Umbilical cord (tissue), 2 donors: ENCODE data around the gene BCAR3. TPM values are rescaled to one million over a fixed set of nuclear protein-coding genes. Genes with fewer than 3 reads are reported as not detected.
"Not testable (repeated sequence)": the region's sequence is repeated elsewhere in the genome, so short reads cannot be mapped to it uniquely, and the experiment has no call there.

Source experiments
- DNase-seq: peaks from one replicate; pipeline ENCODE4 v3.0.0-alpha.2; 2015; ENCODE audit warnings: low spot score
- total RNA-seq: library from RNA; depleted of rRNA; stranded (reverse); fragments of >200 nt; gene quantifications from one replicate; pipeline ENCODE4 v1.2.3, GENCODE V29; 2014; ENCODE audit warnings: low replicate concordance; ENCODE audit not compliant: insufficient read depth

BCAR3 gene
- total RNA-seq, 1 donor from 2014 or later = 17.6 TPM

DNA sequence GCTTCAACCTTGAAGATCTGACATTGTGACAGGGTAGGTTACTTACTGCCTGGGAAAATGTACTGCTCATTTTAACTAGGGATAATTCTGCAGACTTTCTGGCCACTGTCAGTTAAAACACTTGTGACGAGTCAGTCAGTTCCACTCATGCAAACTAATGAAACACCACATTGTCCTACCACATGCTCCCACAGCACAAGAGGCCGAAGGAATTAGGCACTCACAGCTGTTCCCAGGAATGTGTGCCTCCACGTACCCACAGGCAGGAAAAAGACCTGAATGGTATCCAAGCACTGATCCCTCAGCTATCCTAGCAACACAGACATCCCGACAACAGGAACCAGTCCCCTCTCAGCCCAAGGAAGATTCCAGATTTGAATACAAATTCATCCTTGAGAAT lies 12.3 kb downstream of the BCAR3 start:
- DNase-seq = peak; percentile 62

DNA sequence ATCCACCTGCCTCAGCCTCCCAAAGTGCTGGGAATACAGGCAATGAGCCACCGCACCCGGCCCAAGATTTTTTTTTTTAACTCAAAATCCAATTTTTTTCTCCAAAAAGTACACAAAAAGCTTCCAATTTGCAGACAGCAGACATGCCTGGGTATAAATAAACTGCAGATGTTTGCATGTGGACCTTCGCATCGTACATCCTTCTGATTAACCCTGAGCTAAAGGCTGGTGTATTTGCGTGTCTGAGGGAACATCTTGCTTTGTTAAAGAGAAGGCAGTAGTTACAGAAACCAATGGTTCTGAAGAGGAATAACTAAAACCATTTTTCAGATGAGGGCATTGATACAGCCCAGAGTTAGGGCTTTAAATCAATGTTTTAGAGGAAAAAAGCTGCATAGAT lies 12.7 kb downstream of the BCAR3 start:
- peak; percentile 38 for DNase-seq

DNA sequence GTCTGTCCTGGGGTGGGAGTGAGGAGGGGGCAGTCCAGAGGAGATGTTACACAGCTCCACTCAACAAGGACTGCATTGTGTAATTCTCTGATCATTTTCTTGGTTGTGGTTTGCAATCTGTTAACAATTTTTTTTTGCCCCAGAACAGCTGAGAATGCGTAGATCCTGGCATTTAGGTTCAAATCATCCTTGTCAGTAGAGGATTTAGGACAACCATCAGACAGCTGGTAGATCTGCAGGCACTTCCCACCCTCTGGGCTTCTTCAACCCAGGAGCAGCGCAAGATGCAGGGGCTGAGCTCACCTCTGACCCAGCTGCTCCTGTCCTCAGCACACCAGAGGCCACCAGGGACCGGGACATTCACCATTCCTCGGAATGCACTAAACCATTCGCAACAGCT lies 13.5 kb downstream of the BCAR3 start:
- DNase-seq = peak; percentile 88

DNA sequence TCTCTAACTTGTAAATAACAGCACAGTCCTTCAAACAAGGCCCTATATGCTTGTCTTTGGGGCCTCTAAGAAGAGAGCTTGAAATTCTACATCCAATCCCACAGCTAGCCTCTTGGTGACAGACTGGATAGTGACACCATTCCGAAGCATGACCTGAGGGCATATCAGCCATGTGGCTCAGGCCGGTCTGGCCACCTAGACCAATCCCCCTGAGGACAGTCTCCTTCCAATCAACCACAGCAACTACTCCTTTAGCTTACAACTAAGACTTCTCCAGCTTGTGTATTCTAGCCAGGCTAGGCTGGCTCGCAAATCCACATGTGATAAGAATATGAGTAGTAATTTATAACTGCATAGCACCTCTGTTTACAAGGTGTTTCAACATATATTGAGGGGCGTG lies 14.0 kb downstream of the BCAR3 start:
- DNase-seq = no peak

DNA sequence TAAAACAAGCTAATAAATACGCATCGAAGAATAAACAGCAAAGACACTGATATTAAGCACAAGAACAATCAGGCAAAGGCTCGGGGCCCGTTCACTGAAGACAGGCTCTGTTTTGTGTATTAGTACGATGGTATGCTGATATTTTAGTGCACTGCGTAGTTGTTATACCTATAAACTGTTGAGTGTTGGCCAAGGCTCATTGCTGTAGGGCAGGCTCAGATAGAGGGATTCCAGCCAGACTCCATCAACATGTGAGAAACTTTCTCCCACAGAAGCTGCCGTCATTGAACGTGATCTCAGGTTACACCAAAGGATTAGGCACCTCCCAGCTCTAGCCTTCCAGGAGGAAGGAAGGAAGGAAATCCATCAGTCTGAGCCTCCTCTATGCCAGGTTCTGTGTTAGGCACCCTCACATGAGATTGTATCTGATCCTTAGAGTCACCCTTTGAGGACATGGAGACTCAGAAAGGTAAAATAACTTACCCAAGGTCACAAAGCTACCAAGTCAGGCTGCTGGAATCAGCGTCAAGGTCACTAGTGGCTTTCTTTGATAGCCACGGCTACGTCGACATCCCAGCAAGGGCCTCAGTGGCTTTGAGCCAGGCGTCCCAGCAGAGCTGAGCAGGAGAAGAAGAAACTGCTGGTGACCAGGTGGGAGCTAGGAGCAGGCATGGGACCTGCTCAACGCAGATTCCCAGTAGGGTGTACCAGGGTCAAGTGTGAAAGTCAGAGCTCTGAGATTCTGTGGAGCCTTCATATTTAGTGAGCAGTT lies 14.8 kb downstream of the BCAR3 start:
- peak; percentile 56 for DNase-seq

DNA sequence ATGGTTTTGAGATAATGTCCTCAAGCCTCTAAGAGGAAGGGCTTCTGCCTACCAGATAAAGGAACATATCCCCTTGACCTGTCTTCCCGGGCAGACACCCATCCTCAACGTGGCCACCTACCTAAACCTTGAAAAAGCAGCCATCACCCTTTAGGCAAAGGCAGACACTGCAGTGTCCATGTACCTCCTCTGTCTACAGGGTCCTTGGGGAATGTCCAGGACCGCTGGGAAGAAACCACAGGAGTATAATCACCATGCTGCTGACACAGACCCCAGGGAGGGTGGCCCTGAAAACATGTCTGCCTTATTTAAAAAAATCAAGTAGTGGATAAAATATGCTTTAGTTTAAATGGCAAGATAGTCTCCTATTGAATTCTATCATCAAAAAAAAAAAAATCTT lies 16.6 kb downstream of the BCAR3 start:
- DNase-seq = no peak

DNA sequence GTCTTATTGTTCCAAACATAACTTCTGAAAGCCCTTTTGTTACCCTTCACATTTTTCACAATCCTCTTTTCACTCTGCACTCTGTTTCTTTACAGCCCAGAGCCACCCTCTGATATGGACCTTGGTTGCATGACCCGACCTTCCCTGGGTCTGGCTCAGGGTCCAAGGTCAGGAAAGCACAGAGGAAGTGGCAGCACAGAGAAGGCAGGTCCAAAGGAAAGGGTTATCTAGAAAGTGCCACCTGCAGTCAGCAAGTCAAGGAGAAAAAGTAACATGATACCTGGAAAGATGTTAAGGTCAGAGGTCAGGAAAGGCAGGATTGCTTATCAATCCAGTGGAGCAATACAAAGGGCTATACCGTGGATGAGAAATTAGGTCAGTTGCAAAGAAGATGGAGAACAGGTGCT lies 18.4 kb downstream of the BCAR3 start:
- DNase-seq = no peak

DNA sequence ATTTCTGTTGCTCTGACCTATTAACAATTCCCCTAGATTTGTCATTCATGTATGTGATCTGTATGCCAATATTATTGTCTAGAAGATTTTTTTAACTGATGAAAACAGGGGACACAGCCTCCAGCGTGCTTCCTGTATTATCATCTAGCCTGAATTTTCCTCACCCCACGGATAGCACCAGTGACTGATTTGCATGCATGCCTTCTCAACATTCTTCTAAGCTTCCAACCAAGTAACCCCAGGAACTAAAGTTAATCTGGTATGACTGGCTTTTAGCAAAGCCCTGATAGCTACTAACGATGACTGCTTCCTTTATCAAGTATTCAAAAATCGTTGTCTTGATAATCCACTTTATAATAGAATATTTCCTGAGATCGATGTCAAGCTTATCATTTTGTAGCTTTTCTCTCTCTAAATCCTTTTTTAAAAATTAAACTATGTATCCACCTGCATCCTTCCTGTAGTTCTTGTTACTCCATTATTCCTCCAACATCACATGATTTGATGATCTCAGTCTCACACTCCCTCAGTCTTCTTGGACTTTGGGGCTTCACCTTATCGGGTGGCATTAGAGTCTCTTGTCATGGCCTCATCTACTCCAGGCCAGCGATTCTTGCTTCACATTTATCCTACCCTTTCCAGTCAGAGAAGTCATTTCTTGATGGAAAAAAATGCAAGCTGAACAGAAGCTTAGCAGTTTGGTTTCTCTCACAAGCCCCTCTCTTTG lies 19.0 kb downstream of the BCAR3 start:
- DNase-seq = peak; percentile 47

DNA sequence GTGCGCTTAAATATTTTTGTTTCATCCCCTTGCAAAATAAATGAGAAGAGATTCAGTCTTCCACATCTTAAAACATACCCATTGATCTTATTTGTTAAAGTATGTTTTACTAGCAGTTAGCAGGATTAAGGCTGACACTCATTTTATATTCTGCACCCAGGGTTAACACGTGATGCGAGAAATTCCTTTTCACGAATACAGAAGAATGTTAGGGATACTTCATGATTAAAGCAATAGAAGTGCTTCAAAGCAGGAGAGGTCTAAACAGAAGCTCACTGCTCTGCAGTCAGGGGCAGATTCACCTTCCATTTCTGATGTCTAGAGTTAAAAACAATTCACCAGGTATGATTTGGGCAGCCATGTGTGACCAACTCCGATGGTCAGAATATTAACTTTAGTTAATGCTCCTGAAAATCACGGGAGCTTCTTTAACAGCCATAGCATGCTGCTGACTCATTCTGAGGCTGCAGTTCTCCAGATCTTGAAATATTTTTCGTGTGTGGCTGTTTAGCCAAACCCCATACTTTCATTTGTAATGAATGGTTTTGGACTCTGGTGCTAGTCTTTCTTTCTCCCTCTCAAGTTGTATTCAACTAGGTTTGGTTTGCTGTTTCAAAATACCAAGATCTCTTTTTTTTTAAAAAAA lies 19.7 kb downstream of the BCAR3 start:
- peak; percentile 85 for DNase-seq

DNA sequence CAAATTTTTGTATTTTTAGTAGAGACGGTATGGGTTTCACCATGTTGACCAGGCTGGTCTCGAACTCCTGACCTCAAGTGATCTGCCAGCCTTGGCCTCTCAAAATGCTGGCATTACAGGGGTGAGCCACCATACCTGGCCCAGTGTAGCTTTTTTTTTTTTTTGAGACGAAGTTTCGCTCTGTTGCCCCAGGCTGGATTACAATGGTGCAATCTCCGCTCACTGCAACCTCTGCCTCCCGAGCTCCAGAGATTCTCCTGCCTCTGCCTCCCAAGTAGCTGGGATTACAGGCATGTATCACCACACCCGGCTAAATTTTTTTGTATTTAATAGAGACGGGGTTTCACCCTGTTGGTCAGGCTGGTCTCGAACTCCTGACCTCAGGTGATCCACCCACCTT lies 20.3 kb downstream of the BCAR3 start:
- not testable (repeated sequence) for DNase-seq

DNA sequence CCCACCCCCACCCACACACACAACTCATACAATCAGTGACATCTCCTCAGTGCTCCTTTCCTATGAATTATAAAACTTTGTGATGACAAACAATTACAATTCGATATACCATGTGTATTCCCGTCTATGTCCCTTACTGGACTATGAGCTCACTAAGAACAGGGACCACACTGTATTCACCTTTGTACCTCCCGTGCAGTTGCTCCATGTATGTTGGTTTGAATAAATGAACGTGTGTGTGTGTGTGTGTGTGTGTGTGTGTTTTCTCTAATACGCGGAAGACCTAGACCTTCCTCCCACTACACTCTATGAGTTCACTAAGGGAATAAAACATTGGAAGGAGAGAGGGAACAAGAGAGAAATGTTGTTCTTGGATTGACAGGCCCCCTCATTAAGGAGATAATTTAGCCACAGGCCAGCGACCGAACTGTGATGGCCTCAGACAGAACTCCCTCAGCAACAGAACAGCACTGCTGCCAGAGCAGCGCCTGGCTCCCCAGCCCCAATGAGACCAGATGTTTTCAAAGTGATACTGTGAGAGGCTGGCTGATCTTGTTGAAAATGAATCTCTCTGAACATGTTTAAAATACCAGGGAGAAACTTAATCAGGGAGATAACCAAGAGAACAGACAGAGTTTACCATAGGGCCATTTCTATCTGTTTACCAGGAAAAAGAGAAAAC lies 21.7 kb downstream of the BCAR3 start:
- peak; percentile 76 for DNase-seq

DNA sequence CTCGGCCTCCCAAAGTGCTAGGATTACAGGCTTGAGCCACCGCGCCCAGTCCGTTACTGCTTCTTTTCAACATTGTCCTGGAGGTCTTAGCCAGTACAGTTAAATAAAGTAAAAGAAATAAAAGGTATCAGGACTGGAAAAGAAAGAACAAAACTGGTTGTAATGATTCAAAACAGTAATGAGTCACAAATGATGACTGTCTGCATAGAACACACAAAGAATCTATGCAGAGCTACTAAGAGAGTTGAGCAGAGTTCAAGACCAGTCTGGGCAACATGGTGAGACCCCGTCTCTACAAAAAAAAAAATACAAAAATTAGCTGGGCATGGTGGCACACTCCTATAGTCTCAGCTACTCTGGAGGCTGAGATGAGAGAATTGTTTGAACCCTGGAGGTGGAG lies 23.4 kb downstream of the BCAR3 start:
- no peak for DNase-seq

DNA sequence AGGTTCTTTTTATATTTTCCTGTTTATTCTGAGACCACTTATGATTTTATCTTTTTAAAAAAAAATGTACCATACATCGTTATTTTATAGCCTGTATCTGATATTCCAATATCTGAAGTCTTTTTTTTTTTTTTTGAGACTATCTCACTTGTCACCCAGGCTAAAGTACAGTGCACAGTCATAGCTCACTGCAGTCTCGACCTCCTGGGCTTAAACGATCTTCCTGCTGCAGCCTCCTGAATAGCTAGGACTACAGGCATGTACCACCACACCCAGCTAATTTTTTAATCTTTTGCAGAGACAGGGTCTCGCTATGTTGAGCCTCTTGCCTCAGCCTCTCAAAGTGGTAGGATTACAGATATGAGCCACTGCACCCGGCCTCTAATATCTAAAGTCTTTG lies 25.1 kb downstream of the BCAR3 start:
- DNase-seq = no peak

DNA sequence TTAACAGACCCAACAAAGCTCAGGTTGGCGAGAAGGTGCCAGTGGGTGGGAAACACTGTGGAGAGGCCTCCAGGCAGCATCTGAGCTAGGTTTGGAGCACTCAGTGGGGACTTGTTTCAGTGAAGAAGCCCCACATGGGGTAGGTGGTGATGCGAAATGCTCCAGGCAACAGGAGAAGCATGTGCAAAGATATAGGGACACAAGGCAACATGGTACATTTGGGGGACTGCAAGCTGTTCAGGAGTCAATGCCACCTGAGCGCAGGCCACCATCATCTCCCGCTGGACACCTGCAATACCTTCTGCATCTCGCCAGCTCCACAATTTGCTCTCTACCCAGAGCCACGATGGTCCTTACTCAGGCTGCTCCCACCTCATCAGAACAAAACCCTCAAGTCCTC lies 28.0 kb downstream of the BCAR3 start:
- DNase-seq = no peak

DNA sequence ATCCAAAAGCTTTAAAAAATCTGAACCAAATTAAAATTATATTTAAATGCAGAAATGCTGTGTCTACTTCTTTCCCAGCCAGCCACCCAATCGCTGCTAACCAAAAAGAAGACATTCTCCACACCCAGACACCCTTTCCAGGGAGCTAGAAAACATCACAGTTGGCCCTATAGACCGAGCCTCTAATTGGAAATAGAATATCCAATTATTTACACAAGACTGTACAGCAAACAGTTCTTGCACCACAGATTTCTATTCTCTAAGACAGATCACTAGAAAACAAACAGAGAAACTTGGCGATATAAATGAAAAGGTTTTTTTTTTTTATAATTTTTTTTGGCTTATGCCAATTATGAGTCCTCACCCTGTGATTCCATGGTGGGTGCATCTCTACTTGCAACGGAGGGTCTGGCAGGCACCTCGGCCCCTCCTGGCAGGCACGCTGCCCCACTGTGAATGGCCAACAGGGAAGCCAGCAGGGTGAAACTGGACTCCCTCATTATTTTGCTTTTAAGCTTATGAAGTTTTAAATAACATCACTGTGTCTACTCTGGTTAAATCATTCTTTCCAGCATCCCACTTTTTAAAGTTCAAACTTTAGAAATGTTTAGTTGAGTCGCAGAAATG lies 29.2 kb downstream of the BCAR3 start:
- DNase-seq = no peak

DNA sequence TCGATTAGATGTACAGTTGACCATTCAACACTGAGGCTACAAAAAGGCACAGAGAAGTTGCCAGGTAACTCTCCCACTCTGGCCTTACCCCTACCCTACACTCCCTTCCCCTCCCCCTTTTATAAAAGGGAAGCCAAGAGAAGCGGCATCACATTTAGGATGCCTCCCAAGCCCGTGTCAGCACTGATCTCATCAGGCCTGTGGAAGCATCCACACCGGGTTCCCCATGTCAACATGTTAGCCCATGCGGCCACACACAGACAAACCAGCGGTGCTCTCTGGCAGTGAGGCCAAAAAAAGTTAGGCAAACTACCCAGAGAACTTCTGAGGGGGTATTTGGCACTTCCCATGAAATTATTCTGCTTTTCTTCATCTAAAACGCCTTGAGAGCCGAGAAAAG lies 29.9 kb downstream of the BCAR3 start:
- DNase-seq = no peak

DNA sequence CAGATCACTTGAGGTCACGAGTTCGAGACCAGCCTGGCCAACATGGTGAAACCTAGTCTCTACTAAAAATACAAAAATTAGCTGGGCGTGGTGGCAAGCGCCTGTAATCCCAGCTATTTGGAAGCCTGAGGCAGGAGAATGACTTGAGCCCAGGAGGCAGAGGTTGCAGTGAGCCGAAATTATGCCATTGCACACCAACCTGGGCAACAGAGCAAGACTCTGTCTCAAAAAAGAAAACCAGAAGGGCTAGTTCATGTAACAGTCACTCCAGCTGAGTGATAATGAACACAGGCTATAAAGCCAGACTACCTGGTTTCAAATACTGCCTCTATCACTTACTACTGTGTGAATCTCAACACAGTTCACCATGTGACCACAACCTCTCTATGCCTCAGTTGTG lies 31.5 kb downstream of the BCAR3 start:
- not testable (repeated sequence) for DNase-seq

DNA sequence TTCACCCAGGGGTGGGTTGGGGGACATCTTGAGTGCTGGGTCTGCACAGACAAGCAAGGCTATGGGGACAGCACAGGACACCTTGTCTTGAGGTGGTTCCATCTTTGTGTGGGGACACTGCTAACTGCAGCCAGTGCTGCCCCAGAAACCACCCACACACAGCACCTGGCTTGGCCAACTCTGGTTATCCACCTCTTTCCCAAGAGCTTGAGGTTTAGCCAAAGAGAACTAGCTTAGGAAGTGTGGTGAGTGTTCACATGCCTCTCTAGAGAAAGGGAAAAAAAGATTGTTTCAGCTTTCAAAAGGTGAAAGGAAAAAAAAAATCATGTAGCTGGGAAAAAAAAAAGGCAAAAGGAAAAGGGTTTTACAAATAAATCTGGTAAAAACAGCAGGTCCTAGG lies 32.4 kb downstream of the BCAR3 start:
- no peak for DNase-seq

DNA sequence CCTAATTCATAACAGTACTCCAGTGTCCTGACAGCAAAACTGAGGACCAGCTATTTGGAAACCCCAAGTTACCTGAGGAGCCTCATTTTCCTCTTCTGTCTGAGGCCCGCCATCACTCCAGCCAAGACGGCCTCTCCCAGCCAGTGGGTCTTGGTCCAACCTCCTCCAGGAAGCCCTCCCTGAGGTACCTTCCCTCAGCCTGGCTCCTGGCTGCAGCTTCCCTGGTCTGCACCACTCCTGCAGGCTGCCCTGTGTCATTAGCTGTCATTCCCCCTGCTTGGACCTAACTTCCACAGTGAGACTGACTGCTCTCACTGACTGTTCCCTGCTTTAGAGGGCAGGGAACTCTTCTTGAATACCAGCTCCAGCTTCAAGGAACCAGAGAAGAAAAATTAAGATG lies 33.0 kb downstream of the BCAR3 start:
- DNase-seq = no peak

DNA sequence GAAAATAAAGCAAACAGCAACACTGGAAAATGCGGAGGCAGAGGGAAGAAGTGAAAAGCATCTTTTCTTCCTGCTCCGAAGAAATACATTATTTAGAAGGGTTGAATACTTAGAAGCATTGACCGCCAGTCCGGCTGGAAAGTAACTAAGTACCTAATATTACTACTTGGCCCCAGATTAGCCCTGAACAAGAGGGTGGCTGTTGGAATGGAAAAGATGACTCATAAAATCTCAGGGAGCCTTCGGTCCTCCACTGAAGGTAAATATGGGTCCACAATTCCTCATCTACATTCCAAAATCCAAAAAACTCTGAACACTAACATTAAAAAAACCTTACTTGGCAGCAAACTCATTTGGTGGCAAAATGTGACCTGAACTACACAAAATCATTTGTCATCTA lies 40.1 kb downstream of the BCAR3 start:
- no peak for DNase-seq

DNA sequence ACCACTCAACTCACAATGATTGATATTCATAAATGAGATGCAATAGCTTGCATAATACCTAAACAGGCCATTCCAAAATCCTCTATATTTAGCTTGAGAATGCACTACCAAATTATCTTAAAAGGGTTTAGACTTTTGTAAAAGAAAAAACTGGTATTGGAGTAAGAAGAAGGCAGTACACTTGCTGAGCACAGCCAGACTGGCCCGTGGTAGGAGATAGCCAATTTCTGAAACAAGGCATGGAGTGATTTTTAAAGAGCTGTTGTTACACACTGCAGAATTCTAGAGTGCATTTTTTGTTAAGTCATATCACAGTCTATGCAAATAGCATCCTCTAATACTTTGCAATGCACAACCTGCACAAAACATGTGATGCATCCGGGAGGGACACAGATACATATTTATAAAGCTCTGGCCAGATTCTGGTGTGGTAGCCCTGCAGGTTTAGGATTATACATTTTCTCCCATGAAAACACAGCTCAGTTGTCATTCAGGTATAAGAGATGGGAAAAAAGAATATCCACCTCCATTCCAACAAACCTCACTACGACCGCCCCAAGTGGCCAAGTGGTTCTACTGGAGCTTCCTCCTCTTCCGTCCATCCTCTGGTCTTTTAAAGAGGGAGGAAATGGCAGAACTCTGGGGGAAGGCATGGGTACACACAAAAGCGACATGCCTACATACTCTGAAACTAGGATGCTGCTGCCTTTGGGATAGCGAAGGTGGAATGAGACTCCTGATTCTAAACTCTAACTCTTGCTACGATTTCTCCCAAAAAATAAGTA lies 40.8 kb downstream of the BCAR3 start:
- DNase-seq = no peak
